HepG2 (cell line): ENCODE results near the gene NPFFR1. TPM values are rescaled to one million over a fixed set of nuclear protein-coding genes. Genes with fewer than 3 reads are reported as not detected.

Source experiments
- CAMTA2 ChIP-seq: sonication (generic); formaldehyde crosslinking; IDR thresholded peaks from 2 replicates; pipeline ENCODE4 v1.4.0; 2020; ENCODE audit warnings: mild to moderate bottlenecking, missing genetic modification reagents, borderline replicate concordance
- CCDC6 ChIP-seq: sonication (generic); formaldehyde crosslinking; IDR thresholded peaks from 2 replicates; pipeline ENCODE4 v1.8.1; 2022; ENCODE audit warnings: mild to moderate bottlenecking, missing genetic modification reagents, moderate library complexity
- EP300 ChIP-seq, 3 experiments: sonication (generic) in 1 of 3; formaldehyde crosslinking in 1 of 3; IDR thresholded peaks; 2 replicates each; pipeline versions ENCODE4 v1.5.1 to v1.6.1; 2011 to 2020; ENCODE audit warnings: low read depth in 2 of 3, low read length in 2 of 3, borderline replicate concordance in 1 of 3, improper control_type of control experiment in 1 of 3, mild to moderate bottlenecking in 1 of 3, missing genetic modification reagents in 1 of 3, moderate library complexity in 1 of 3
- FOSL2 ChIP-seq: sonication (generic); formaldehyde crosslinking; IDR thresholded peaks from 2 replicates; pipeline ENCODE4 v1.4.0; 2020; ENCODE audit warnings: missing genetic modification reagents
- GFI1 ChIP-seq: sonication (generic); formaldehyde crosslinking; IDR thresholded peaks from 2 replicates; pipeline ENCODE4 v1.5.0; 2020; ENCODE audit warnings: missing genetic modification reagents, mild to moderate bottlenecking, borderline replicate concordance
- MED1 ChIP-seq: sonication (generic); formaldehyde crosslinking; IDR thresholded peaks from 2 replicates; pipeline ENCODE4 v1.4.0; 2020; ENCODE audit warnings: missing genetic modification reagents
- MTA1 ChIP-seq: sonication (generic); formaldehyde crosslinking; IDR thresholded peaks from 2 replicates; pipeline ENCODE4 v1.4.0; 2020; ENCODE audit warnings: missing genetic modification reagents, mild to moderate bottlenecking, borderline replicate concordance
- NFIC ChIP-seq: IDR thresholded peaks from 2 replicates; pipeline ENCODE4 v1.6.1; 2012; ENCODE audit warnings: mild to moderate bottlenecking, low read length, inconsistent platforms
- PHF21A ChIP-seq: sonication (generic); formaldehyde crosslinking; IDR thresholded peaks from 2 replicates; pipeline ENCODE4 v1.5.0; 2020; ENCODE audit warnings: mild to moderate bottlenecking, missing genetic modification reagents
- PTBP1 ChIP-seq: fragments of 200-400 bp; formaldehyde crosslinking; IDR thresholded peaks from 2 replicates; pipeline ENCODE4 v1.6.1; 2018; ENCODE audit warnings: low read length, low read depth; ENCODE audit not compliant: poor library complexity, severe bottlenecking
- RAD21 ChIP-seq: fragments of 450-650 bp; formaldehyde crosslinking; IDR thresholded peaks from 2 replicates; pipeline ENCODE4 v1.5.0; 2020; ENCODE audit warnings: mild to moderate bottlenecking
- RAD51 ChIP-seq: fragments of 450-650 bp; IDR thresholded peaks from 2 replicates; pipeline ENCODE4 v1.6.1; 2016; ENCODE audit warnings: borderline replicate concordance
- RARA ChIP-seq: IDR thresholded peaks from 2 replicates; pipeline ENCODE4 v1.6.1; 2016; ENCODE audit warnings: missing genetic modification reagents, missing compliant biosample characterization
- ZMYM3 ChIP-seq: sonication (generic); formaldehyde crosslinking; IDR thresholded peaks from 2 replicates; pipeline ENCODE4 v1.5.1; 2020; ENCODE audit warnings: mild to moderate bottlenecking, missing genetic modification reagents
- ZNF605 ChIP-seq: sonication (generic); formaldehyde crosslinking; IDR thresholded peaks from 2 replicates; pipeline ENCODE4 v1.8.0; 2022; ENCODE audit warnings: mild to moderate bottlenecking, missing genetic modification reagents
- ZNF709 ChIP-seq: sonication (generic); formaldehyde crosslinking; IDR thresholded peaks from 2 replicates; pipeline ENCODE4 v1.5.0; 2020; ENCODE audit warnings: mild to moderate bottlenecking, missing genetic modification reagents
- polyA plus RNA-seq, 8 experiments: library from polyadenylated mRNA; depleted of rRNA in 3 of 8; stranded (reverse) in 7 of 8; unstranded in 1 of 8; fragments of >200 nt; fragmentation: Illumina TruSeq in 4 of 8; extraction: Trizol in 4 of 8; gene quantifications; 2 replicates each; pipeline versions ENCODE4 v1.2.1 to v1.2.3, GENCODE V29; 2011 to 2016; ENCODE audit warnings: low read depth in 4 of 8, missing spikeins in 1 of 8, mixed read lengths in 1 of 8; ENCODE audit not compliant: insufficient read depth in 1 of 8
- total RNA-seq, 5 experiments: library from RNA; depleted of rRNA; stranded (reverse); fragments of >200 nt; fragmentation: Illumina TruSeq; extraction: Trizol; gene quantifications; 2 replicates each; pipeline ENCODE4 v1.2.3, GENCODE V29; 2016; ENCODE audit warnings: low read depth in 1 of 5
- TF ChIP-seq, protein P1 (sequence below): sonication (generic); formaldehyde crosslinking; IDR thresholded peaks from 2 replicates; pipeline ENCODE4 v1.4.0; 2020; ENCODE audit warnings: missing genetic modification reagents
- TF ChIP-seq, protein P2 (sequence below): sonication (generic); formaldehyde crosslinking; conservative IDR thresholded peaks from 2 replicates; pipeline ENCODE4 v1.4.0; 2020; ENCODE audit warnings: missing genetic modification reagents
- TF ChIP-seq, protein P3 (sequence below): sonication (generic); formaldehyde crosslinking; IDR thresholded peaks from 2 replicates; pipeline ENCODE4 v1.5.1; 2020; ENCODE audit warnings: mild to moderate bottlenecking, missing genetic modification reagents, borderline replicate concordance

Gene NPFFR1
- total and polyA plus RNA-seq, 2 of the 13 experiments (the other 11 are each of a cell fraction or from before 2014, with no cell fraction given): under 0.01 TPM; not detected in 1

- TF ChIP-seq GFI1 (CRISPR knock-in tag): peak; percentile 50; the same call in 1 of the 2 replicates
- TF ChIP-seq FOSL2: peak; percentile 79
- no peak for TF ChIP-seq RAD51
- TF ChIP-seq CAMTA2 (CRISPR knock-in tag): no peak
- 0 out of 4 replicates have a peak, but pooled peaks of 1 of the 2 experiments have one; percentile 13 for TF ChIP-seq EP300 (IDR thresholded peaks at IDR 0.05; ENCODE audit: low read depth in 2 of 2, low read length in 2 of 2)
- TF ChIP-seq EP300 (CRISPR knock-in tag; IDR thresholded peaks at IDR 0.05; ENCODE audit: borderline replicate concordance): no peak
- no peak for TF ChIP-seq ZNF605
- 0 out of 2 replicates have a peak, but pooled peaks have one; percentile 25 for TF ChIP-seq ZMYM3
- peak; percentile 64 for TF ChIP-seq RARA (CRISPR knock-in tag)
- TF ChIP-seq RAD21 (CRISPR knock-in tag): peak; percentile 55; the same call in 1 of the 2 replicates
- no peak for TF ChIP-seq PTBP1
- TF ChIP-seq, protein P1, sequence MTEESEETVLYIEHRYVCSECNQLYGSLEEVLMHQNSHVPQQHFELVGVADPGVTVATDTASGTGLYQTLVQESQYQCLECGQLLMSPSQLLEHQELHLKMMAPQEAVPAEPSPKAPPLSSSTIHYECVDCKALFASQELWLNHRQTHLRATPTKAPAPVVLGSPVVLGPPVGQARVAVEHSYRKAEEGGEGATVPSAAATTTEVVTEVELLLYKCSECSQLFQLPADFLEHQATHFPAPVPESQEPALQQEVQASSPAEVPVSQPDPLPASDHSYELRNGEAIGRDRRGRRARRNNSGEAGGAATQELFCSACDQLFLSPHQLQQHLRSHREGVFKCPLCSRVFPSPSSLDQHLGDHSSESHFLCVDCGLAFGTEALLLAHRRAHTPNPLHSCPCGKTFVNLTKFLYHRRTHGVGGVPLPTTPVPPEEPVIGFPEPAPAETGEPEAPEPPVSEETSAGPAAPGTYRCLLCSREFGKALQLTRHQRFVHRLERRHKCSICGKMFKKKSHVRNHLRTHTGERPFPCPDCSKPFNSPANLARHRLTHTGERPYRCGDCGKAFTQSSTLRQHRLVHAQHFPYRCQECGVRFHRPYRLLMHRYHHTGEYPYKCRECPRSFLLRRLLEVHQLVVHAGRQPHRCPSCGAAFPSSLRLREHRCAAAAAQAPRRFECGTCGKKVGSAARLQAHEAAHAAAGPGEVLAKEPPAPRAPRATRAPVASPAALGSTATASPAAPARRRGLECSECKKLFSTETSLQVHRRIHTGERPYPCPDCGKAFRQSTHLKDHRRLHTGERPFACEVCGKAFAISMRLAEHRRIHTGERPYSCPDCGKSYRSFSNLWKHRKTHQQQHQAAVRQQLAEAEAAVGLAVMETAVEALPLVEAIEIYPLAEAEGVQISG (CRISPR knock-in tag): 0 out of 2 replicates have a peak, but pooled peaks have one; percentile 25
- TF ChIP-seq, protein P2, sequence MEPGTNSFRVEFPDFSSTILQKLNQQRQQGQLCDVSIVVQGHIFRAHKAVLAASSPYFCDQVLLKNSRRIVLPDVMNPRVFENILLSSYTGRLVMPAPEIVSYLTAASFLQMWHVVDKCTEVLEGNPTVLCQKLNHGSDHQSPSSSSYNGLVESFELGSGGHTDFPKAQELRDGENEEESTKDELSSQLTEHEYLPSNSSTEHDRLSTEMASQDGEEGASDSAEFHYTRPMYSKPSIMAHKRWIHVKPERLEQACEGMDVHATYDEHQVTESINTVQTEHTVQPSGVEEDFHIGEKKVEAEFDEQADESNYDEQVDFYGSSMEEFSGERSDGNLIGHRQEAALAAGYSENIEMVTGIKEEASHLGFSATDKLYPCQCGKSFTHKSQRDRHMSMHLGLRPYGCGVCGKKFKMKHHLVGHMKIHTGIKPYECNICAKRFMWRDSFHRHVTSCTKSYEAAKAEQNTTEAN (CRISPR knock-in tag): no peak
- TF ChIP-seq, protein P3, sequence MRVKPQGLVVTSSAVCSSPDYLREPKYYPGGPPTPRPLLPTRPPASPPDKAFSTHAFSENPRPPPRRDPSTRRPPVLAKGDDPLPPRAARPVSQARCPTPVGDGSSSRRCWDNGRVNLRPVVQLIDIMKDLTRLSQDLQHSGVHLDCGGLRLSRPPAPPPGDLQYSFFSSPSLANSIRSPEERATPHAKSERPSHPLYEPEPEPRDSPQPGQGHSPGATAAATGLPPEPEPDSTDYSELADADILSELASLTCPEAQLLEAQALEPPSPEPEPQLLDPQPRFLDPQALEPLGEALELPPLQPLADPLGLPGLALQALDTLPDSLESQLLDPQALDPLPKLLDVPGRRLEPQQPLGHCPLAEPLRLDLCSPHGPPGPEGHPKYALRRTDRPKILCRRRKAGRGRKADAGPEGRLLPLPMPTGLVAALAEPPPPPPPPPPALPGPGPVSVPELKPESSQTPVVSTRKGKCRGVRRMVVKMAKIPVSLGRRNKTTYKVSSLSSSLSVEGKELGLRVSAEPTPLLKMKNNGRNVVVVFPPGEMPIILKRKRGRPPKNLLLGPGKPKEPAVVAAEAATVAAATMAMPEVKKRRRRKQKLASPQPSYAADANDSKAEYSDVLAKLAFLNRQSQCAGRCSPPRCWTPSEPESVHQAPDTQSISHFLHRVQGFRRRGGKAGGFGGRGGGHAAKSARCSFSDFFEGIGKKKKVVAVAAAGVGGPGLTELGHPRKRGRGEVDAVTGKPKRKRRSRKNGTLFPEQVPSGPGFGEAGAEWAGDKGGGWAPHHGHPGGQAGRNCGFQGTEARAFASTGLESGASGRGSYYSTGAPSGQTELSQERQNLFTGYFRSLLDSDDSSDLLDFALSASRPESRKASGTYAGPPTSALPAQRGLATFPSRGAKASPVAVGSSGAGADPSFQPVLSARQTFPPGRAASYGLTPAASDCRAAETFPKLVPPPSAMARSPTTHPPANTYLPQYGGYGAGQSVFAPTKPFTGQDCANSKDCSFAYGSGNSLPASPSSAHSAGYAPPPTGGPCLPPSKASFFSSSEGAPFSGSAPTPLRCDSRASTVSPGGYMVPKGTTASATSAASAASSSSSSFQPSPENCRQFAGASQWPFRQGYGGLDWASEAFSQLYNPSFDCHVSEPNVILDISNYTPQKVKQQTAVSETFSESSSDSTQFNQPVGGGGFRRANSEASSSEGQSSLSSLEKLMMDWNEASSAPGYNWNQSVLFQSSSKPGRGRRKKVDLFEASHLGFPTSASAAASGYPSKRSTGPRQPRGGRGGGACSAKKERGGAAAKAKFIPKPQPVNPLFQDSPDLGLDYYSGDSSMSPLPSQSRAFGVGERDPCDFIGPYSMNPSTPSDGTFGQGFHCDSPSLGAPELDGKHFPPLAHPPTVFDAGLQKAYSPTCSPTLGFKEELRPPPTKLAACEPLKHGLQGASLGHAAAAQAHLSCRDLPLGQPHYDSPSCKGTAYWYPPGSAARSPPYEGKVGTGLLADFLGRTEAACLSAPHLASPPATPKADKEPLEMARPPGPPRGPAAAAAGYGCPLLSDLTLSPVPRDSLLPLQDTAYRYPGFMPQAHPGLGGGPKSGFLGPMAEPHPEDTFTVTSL (CRISPR knock-in tag): peak; percentile 48; the same call in 1 of the 2 replicates
- 0 out of 2 replicates have a peak, but pooled peaks have one; percentile 39 for TF ChIP-seq CCDC6 (CRISPR knock-in tag)
- TF ChIP-seq PHF21A (CRISPR knock-in tag): peak; percentile 60
- no peak for TF ChIP-seq MTA1 (CRISPR knock-in tag)
- no peak for TF ChIP-seq ZNF709
- TF ChIP-seq NFIC: peak; percentile 79; the same call in 1 of the 2 replicates
- TF ChIP-seq MED1 (CRISPR knock-in tag): peak; percentile 59; the same call in 1 of the 2 replicates
These were observed 47.9 kb upstream of the NPFFR1 start (continued) for GRCh38 chr10:70331486-70332268.
